IMR-90 (cell line): ENCODE data around the gene RGSL1. TPM values are rescaled to one million over a fixed set of nuclear protein-coding genes. Genes with fewer than 3 reads are reported as not detected.

Experiments
- ATAC-seq: fragments of 200-7000 bp; cut with Tn5 transposase; 2 replicates; pipeline ENCODE4 v1.9.1; 2020; ENCODE audit warnings: low read depth, mild to moderate bottlenecking, moderate library complexity
- BruUV-seq: library from RNA; stranded (reverse); fragments of 400-500 nt; replicated peaks from 2 replicates; lab custom pipeline; 2021; lab: Mats Ljungman, UMichigan
- CTCF ChIA-PET: fragments of 300-600 bp; formaldehyde crosslinking; extraction: SDS; loops from one replicate; lab custom pipeline; 2021; ENCODE audit warnings: antibody characterized with exemption; lab: Yijun Ruan, JAX
- POLR2A ChIA-PET: fragments of 300-600 bp; sonication (Branson Sonifier 250); formaldehyde crosslinking; loops from one replicate; lab custom pipeline; 2022; ENCODE audit warnings: antibody characterized with exemption; ENCODE audit not compliant: unreplicated experiment; lab: Charles Lee
- DNase-seq: peaks from one replicate; pipeline ENCODE4 v3.0.0; 2013
- H2AFZ ChIP-seq: replicated peaks from 2 replicates; pipeline ENCODE3; 2013; ENCODE audit warnings: low read length, mild to moderate bottlenecking; ENCODE audit not compliant: poor library complexity
- H2AK5ac ChIP-seq: 2 replicates; pipeline ENCODE4 v1.6.1; 2013; ENCODE audit warnings: low read depth, low read length, inconsistent platforms
- H2AK9ac ChIP-seq: replicated peaks from 2 replicates; pipeline ENCODE3; 2013; ENCODE audit warnings: mild to moderate bottlenecking, low read depth, low read length, moderate library complexity; ENCODE audit not compliant: poor library complexity
- H2BK120ac ChIP-seq: 2 replicates; pipeline ENCODE4 v1.6.1; 2013; ENCODE audit warnings: low read depth, low read length, inconsistent platforms
- H2BK15ac ChIP-seq: 3 replicates; pipeline ENCODE4 v1.6.1; 2013; ENCODE audit warnings: low read depth, low read length, inconsistent platforms
- H2BK20ac ChIP-seq: 2 replicates; pipeline ENCODE4 v1.6.1; 2013; ENCODE audit warnings: low read depth, mild to moderate bottlenecking, inconsistent platforms, low read length, moderate library complexity
- H2BK5ac ChIP-seq: 2 replicates; pipeline ENCODE4 v1.6.1; 2013; ENCODE audit warnings: mild to moderate bottlenecking, low read depth, low read length, inconsistent platforms; ENCODE audit not compliant: poor library complexity, severe bottlenecking
- H3K14ac ChIP-seq: replicated peaks from 2 replicates; pipeline ENCODE4 v1.6.1; 2013; ENCODE audit warnings: low read depth, low read length, inconsistent platforms
- H3K18ac ChIP-seq: 2 replicates; pipeline ENCODE4 v1.6.1; 2013; ENCODE audit warnings: low read depth, low read length, control low read depth
- H3K23ac ChIP-seq: 2 replicates; pipeline ENCODE4 v1.6.1; 2013; ENCODE audit warnings: low read depth, low read length, inconsistent platforms
- H3K27ac ChIP-seq: 2 replicates; pipeline ENCODE4 v1.5.1; 2013; ENCODE audit warnings: mild to moderate bottlenecking, control low read depth, low read length; ENCODE audit not compliant: insufficient read depth
- H3K27me3 ChIP-seq: 2 replicates; pipeline ENCODE4 v1.6.1; 2013; ENCODE audit warnings: low read length; ENCODE audit not compliant: control insufficient read depth, insufficient read depth
- H3K36me3 ChIP-seq: 2 replicates; pipeline ENCODE4 v1.6.1; 2013; ENCODE audit warnings: low read length, mixed read lengths; ENCODE audit not compliant: control insufficient read depth, insufficient read depth
- H3K4ac ChIP-seq: 2 replicates; pipeline ENCODE4 v1.6.1; 2013; ENCODE audit warnings: low read depth, low read length, inconsistent platforms
- H3K4me1 ChIP-seq: 2 replicates; pipeline ENCODE4 v1.6.1; 2013; ENCODE audit warnings: low read length, mixed read lengths; ENCODE audit not compliant: control insufficient read depth, insufficient read depth
- H3K4me2 ChIP-seq: 2 replicates; pipeline ENCODE4 v1.6.1; 2013; ENCODE audit warnings: low read depth, mild to moderate bottlenecking, control low read depth, low read length, moderate library complexity
- H3K4me3 ChIP-seq: 2 replicates; pipeline ENCODE4 v1.5.1; 2013; ENCODE audit warnings: low read depth, mild to moderate bottlenecking, control low read depth, low read length, moderate library complexity; ENCODE audit not compliant: insufficient read depth
- H3K56ac ChIP-seq: 2 replicates; pipeline ENCODE4 v1.6.1; 2013; ENCODE audit warnings: low read length, inconsistent platforms; ENCODE audit not compliant: insufficient read depth; ENCODE audit errors: extremely low read depth
- H3K79me1 ChIP-seq, 2 experiments: 2 replicates each; pipeline ENCODE4 v1.6.1; 2013; ENCODE audit warnings: low read length in 2 of 2, inconsistent platforms in 1 of 2, low read depth in 1 of 2
- H3K9ac ChIP-seq: 2 replicates; pipeline ENCODE4 v1.6.1; 2013; ENCODE audit warnings: low read depth, low read length, control low read depth
- H3K9me1 ChIP-seq: 2 replicates; pipeline ENCODE4 v1.6.1; 2013; ENCODE audit warnings: low read length, inconsistent platforms; ENCODE audit not compliant: insufficient read depth
- H3K9me3 ChIP-seq: 2 replicates; pipeline ENCODE4 v1.6.1; 2013; ENCODE audit warnings: low read length; ENCODE audit not compliant: control insufficient read depth, insufficient read depth
- H4K20me1 ChIP-seq: 2 replicates; pipeline ENCODE4 v1.6.1; 2013; ENCODE audit warnings: low read length, inconsistent platforms; ENCODE audit not compliant: insufficient read depth
- H4K5ac ChIP-seq: 2 replicates; pipeline ENCODE4 v1.6.1; 2013; ENCODE audit warnings: mild to moderate bottlenecking, low read depth, low read length, control low read depth
- H4K8ac ChIP-seq, 2 experiments: 2 replicates each; pipeline ENCODE4 v1.6.1; 2013; ENCODE audit warnings: low read depth in 2 of 2, low read length in 2 of 2, control low read depth in 1 of 2, inconsistent platforms in 1 of 2
- H4K91ac ChIP-seq: 2 replicates; pipeline ENCODE4 v1.6.1; 2013; ENCODE audit warnings: low read depth, low read length, inconsistent platforms; ENCODE audit not compliant: insufficient read depth
- CTCF ChIP-seq: conservative IDR thresholded peaks from 2 replicates; pipeline ENCODE4 v1.5.1; 2012; ENCODE audit warnings: mild to moderate bottlenecking, low read depth, low read length, improper control_type of control experiment
- MAZ ChIP-seq: IDR thresholded peaks from 2 replicates; pipeline ENCODE4 v1.6.1; 2012; ENCODE audit warnings: low read depth, mild to moderate bottlenecking, low read length, improper control_type of control experiment, moderate library complexity, borderline replicate concordance
- NFE2L2 ChIP-seq: fragments of 150-350 bp; IDR thresholded peaks from 2 replicates; pipeline ENCODE4 v1.6.1; 2016; ENCODE audit warnings: low read depth, mild to moderate bottlenecking, low read length
- RFX5 ChIP-seq: IDR thresholded peaks from 2 replicates; pipeline ENCODE4 v1.8.0; 2012; ENCODE audit warnings: low read depth, mild to moderate bottlenecking, low read length, moderate library complexity
- WGBS, 2 experiments: methylation state at CpG; one replicate each; pipeline versions ENCODE4 v1.1.5 to v1.1.7; 2013; ENCODE audit warnings: missing lambda C conversion rate in 2 of 2; ENCODE audit not compliant: insufficient read length in 1 of 2; ENCODE audit errors: extremely low coverage in 2 of 2; 5-methylcytosine and 5-hydroxymethylcytosine counted together
- dilution Hi-C: fragments of 300-500 bp; cut with HindIII; formaldehyde crosslinking; loops from one replicate; pipeline ENCODE4 v1.14.3; 2018; ENCODE audit warnings: low sequenced_read_pairs; ENCODE audit not compliant: unreplicated experiment
- in situ Hi-C: fragments of 300-500 bp; cut with MboI; formaldehyde crosslinking; loops from 3 replicates; pipeline ENCODE4 v1.14.3; 2019; ENCODE audit warnings: low sequenced_read_pairs, inconsistent platforms, mixed read lengths
- intact Hi-C: fragments of 100-400 bp; cut with micrococcal nuclease; formaldehyde crosslinking; loops from 2 replicates; pipeline ENCODE4 v1.10.0; 2022
- polyA plus RNA-seq, 3 experiments: library from polyadenylated mRNA; depleted of rRNA; stranded (reverse); fragments of >200 nt; gene quantifications; 2 replicates each; pipeline ENCODE4 v1.2.3, GENCODE V29; 2012; ENCODE audit warnings: low replicate concordance in 1 of 3
- total RNA-seq: library from RNA; depleted of rRNA; stranded (reverse); fragments of >200 nt; gene quantifications from 2 replicates; pipeline ENCODE4 v1.2.3, GENCODE V29; 2012

Gene RGSL1
- total and polyA plus RNA-seq, 2 of the 4 experiments (the other 2 are of a cell fraction): not detected

GRCh38 chr1:182602935-182603645, 153.1 kb downstream of the RGSL1 start:
- no peaks in the 10 kb centered on the region for H3K79me1 ChIP-seq
- no peaks in the 10 kb centered on the region for H3K9me3 ChIP-seq
- peaks cover 15% of the 10 kb centered on the region for H3K27me3 ChIP-seq
- dilution Hi-C loops (no loop called here), intact Hi-C loops (loop anchor here (5.0 kb wide), 1 partner anchor 234 kb away; the partner anchor contains the start of gene DHX9), in situ Hi-C loops (no loop called here)
- no peak overlapping the region for H3K4me2 ChIP-seq
- H3K4me3 ChIP-seq: no peak overlapping the region
- no peak overlapping the region for H2BK15ac ChIP-seq
- H2AK5ac ChIP-seq: no peak overlapping the region
- no peaks in the 10 kb centered on the region for H3K9me1 ChIP-seq
- H2AK9ac ChIP-seq: no peak overlapping the region
- ATAC-seq: no peak
- no peak overlapping the region for H3K18ac ChIP-seq
- H2BK5ac ChIP-seq: no peak overlapping the region
- H2BK20ac ChIP-seq: no peak overlapping the region
- no peak overlapping the region for H3K14ac ChIP-seq
- H3K23ac ChIP-seq: no peak overlapping the region
- H3K9ac ChIP-seq: no peak overlapping the region
- H4K5ac ChIP-seq: no peak overlapping the region
- POLR2A ChIA-PET: no interaction called here
- TF ChIP-seq NFE2L2 (no peak), RFX5 (no peak), MAZ (no peak), CTCF (no peak)
- H2BK120ac ChIP-seq: no peak overlapping the region
- H3K36me3 ChIP-seq: no peaks in the 10 kb centered on the region
- H3K27ac ChIP-seq: no peak overlapping the region
- no peak overlapping the region for H3K4ac ChIP-seq
- no peak overlapping the region for H4K91ac ChIP-seq
- no peak overlapping the region for H3K56ac ChIP-seq
- H4K8ac ChIP-seq: no peak overlapping the region
- no peak for DNase-seq
- 85% methylated on average over 2 of the region's 10 CpGs; no CpG with 5 or more reads in 1 of the 2 experiments for WGBS, 2 experiments
- CTCF ChIA-PET: interaction anchor here (0.8 to 1.3 kb wide), 3 partner anchors 48 to 184 kb away, joined by 3 to 8 read pairs (median 4); no protein-coding TSS in a partner anchor
- peaks cover 2% of the 10 kb centered on the region; the same call in 1 of the 2 replicates for H3K4me1 ChIP-seq
- no peaks in the 10 kb centered on the region for H4K20me1 ChIP-seq
- BruUV-seq: no TSS peak
- no peak overlapping the region for H2AFZ ChIP-seq
